Activated CD8-positive, alpha-beta memory T cell treated with anti-CD3 and anti-CD28 coated beads, Interleukin-2, amount 50 U/mL, for 1 hour (primary cell): ENCODE results near the gene BFSP1.

Experiments used
- DNase-seq: peaks from one replicate; pipeline ENCODE4 v3.0.0-alpha.2; 2020; ENCODE audit errors: extremely low read depth

Gene BFSP1

DNA sequence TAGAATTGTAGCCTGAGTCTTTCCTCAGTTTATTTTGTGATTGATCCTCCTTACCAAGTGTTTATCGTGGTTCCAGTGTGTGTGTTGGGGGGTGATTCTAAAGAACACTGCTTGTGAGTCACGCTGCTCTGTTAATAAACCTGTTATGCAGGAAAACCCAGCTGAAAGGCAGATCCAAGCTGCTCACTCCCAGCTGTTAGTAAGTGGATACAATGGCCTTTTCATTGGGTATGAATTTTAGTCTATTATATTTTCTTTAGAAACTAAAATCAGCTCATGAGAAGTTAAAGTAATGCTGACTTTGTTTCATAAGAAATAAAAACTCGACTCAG lies 26.5 kb upstream of the BFSP1 start:
- no peak for DNase-seq

DNA sequence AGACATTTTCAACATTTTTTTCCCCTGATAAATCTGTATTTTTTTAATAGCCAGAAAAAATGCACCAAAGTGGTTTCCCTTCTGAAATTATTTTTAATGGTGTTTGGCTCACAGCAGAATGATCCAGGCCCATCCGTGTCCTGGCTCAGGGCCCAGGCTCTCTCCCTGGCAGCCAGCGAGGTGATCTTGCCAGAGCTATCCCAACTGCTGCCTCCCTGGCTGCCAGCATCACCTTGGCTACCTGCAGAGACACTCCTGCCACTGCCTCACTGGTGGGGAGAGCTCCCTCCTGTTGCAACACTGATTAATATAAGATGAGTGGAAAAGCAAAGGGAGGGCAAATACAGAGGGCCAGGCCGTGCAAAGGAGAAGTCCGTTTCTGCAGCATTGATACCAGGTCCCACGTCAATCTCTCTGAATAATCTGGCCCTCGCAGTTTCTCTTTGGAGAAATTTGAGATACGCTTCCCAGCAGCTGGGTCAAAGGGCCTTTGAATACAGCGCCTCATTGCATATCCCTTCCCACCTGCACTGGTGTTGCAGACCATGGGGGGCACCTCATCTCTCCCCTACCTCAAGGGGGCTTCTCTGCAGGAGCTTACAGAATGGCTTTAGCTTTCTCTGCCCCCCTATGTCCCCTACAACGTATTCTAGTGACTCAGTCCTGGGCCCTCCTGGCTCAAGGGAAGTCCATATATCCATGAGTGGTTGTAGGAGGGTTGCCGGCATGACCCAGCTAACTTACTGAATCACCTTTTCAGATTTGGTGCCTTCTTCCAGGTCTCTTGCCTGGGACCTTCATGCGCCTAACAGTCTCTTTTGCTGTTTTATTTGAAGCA lies 25.9 kb upstream of the BFSP1 start:
- no peak for DNase-seq

DNA sequence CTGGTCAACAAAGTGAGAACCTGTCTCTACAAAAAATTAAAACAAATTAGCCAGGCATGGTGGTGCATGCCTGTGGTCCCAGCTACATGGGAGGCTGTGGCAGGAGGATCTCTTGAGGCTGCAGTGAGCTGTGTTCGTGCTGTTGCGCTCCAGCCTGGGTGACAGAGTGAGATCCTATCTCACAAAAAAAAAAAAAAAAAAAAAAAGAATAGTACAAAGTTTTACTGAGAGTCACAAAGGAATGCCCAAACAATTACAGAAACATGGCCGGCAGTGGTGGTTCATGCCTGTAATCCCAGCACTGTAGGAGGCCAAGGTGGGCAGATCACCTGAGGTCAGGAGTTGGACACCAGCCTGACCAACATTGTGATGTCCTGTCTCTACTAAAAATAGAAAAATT lies 23.9 kb upstream of the BFSP1 start:
- DNase-seq: no peak

DNA sequence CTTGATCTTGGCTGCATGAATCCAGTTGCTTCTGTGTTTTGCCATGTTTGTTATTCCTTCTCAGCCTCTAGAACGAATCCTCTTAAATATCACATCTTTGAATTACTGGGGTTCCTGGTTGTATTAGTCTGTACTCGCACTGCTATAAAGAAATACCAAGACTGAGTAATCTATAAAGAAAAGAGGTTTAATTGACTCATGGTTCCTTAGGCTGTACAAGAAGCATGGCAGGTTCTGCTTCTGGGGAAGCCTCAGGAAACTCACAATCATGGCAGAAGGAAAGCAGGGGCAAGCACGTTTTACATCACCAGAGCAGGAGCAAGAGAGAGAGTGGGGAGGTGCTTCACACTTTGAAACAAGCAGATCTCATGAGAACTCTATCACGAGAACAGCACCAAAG lies 18.0 kb upstream of the BFSP1 start:
- no peak for DNase-seq

DNA sequence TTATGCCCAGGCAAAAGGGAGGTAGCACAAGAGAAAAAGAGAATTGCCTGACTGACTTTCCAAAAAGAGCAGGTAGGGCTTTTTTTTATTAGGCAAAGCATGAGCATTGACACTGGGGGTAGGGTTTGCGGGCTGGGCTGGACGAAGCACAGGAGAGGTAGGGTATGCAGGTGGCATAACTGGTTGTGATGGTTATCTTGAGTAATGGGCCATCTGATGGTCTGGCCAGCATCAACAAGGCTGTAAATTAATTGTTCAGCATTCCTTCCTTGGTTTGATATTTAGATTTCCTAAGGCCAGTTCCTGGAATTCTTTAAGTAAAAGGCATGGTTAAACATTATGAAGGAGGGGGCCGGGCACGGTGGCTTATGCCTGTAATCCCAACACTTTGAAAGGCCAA lies 13.9 kb upstream of the BFSP1 start:
- DNase-seq: no peak

DNA sequence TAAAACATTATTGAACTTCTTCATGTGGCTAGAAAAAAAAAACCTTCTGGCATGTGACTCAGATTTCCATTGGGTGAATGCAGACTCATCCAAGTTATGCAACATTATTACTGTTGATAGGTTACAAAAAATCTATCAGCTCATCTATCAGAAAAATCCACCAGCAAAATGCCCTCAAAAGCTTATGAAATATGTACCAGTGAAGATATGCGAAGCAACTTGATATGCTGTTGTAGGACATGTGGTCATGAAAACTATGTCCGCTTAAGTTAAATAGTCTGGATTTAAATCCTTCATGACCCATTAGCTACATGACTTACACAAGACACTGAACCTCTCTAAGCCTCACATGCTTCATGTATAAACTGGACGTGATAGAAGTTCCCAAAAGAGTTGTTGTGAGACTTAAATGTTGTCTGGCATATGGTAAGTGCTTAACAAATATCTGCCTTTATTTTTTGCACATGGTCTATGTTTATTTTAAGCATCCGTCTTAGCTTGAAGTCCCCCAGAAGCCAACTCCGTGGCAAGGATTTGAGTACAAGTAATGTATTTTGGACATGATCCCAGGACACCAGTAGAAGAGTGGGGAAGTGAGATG lies 12.5 kb upstream of the BFSP1 start:
- DNase-seq: no peak

DNA sequence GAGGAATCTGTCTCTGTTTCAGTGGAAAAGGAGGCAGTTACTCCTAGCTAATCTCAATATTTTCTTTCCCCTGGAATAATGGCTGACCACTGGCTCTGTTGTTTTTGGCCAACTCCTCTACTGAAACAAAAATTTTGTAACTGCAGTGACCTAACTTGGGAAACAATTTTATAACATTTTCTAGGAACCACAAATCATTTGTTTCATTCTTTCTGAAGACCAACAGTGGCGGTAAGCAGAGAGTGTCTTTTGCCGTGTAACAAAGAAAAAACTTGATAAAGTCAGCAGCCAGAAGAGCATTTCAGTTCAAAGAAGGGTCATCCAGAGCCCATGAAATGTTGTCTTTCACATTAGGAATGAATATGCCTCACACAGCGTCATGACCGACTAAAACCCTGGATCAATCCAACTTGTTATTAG lies 11.8 kb upstream of the BFSP1 start:
- no peak for DNase-seq

DNA sequence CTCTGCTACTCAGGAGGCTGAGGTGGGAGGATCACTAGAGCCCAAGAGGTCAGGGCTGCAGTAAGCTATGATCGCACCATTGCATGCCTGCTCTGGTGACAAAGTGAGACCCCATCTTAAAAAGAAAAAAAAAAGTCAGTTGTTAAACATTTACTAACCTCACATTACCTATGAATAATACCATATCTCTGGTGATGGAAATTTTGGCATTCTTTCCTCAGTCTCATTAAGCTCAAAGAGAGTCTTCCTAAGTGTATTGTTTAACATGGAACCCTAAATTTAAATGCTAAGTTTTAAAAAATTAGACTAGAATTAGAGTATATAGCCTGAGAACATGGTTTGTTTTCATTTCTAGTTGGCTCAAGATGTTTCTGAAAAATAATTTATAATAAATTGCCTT lies 11.3 kb upstream of the BFSP1 start:
- no peak for DNase-seq

DNA sequence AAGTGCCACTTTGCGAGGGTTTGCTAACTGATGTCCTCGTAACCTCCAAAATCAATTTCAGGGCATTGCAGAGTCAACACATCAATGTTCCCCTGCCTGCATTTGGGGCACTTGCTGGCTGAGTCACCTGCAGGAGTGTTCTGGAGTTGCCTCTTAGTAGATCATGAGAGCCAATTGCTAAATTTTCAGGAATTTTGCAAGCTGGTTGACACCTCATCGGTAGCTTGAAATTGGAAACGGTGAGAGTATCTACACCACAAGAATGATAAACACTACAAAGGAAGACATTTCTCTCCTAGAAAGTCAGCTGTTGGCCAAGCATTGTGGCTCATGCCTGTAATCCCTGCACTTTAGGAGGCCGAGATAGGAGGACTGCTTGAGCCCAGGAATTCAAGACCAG lies 10.8 kb upstream of the BFSP1 start:
- DNase-seq: no peak

DNA sequence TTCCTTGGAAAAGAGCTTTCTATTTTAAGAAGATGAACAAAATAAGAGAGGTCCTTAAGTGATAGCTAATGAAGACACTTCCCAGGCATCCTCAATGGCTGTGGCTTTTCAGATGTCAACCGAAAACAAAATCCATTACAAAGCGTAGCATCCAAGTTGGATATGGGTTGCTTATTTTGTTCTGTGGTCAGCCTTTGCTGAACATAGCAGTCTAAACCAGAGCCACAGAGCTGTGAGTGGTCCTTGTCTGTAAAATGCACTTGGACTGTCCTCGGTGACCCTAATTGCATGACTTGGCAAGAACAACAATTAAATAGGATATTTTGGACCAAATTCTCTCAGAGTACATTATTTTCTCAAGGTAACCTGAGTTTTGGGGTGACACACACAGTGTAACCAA lies 10.4 kb upstream of the BFSP1 start:
- DNase-seq: no peak

DNA sequence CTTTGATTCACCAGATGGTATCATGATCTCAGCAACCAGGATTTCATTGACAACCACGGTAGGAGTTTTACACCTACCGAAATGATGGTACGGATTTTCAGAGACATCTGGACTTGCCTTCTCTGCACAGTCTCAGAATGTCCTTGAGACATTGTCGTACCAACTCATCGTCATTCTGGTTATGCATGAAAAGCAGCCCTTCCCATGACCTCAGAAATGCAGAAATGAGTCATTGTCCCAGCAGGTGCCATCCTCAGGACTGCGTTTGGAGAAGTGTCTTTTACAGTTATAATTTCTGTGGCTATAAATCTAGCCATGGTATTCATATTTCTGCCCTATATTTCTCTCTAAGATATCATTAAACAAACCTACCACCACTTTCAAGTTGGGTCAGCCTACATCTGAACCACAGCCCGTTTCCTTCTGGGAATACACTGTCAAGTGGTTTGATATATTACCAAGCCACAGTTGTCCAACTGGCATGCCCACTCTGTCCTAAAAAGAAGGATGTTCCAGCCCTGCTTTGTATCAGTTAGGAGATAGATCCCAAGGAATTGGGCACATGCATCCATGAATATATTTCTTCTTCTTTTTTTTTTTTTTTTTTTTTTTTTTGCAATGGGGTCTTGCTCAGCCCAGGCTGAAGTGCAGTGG lies 7.5 kb upstream of the BFSP1 start:
- no peak for DNase-seq

DNA sequence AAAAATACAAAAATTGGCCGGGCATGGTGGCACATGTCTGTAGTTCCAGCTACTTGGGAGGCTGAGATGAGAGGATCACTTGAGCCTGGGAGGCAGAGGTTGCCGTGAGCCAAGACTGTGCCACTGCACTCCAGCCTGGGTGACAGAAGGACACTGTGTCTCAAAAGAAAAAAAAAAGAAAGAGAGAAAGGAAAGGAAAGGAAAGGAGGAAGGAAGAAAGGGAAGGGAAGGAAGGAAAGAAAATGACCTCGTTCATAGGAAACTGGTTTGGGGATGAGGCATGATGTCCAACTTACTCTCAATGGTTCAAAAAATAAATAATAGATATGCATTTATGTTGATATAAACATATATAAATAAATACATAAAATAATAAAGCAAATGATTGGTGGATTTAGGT lies 6.8 kb upstream of the BFSP1 start:
- DNase-seq: no peak

DNA sequence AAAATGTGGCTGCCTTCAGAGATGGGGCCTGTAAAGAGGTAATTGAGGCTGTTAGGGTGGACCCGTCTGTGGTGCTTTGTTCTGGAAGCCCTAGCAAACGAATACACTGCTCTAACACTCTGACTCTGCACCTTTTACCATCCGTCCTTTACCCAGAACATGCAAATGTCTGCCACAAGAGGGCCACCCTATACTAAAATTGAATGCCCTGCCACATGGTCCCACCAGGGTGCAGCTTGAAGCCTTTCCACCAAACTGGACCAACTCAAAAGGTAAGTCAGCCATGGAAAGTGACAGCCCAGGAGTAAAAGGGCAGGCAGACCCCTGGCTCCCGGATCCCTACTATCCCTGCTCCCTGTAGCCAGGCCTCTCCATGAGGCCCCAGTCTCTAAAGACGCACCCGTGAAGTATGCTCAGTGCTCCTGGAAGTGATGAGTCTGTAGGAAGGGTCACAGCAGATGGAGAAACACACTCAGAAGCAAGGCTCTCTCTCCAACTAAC lies 5.8 kb upstream of the BFSP1 start:
- DNase-seq: peak; percentile 40

DNA sequence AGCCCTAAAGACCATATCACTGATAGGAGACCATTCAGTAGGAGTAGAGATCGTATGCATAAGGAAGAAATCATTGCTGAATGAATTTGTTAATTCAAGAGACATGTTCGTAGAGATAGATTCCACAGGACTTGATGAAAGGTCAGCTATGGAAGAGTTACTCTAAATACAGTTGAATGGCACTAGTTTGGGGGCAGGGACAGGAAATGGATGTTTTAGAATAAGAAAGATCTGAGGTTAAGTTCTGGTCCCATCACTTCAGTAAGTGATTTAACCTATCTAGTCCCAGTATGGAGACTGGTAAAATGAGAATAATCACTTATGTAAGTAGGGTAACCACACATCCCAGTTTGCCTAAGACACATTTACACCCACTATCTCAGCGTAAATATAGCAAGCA lies 2.9 kb upstream of the BFSP1 start:
- DNase-seq: no peak

DNA sequence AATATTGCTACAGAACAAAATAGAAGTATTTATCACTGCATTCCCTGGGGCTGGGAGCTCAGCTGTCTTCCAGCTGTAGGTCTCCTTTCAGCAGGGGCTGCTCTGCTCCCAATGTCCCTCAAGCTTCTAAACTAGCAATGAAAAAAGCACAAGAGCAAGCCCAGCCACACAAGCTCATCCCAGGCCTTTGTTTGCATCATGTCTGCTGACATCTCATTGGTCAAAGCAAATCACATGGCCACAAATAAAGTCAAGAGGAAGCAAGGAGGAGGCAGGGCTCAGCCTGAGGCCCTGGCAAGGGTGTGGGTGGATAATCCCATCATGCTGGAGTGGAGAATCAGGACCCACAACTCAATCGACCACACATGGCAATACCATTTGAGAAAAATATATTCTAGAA lies 2.2 kb upstream of the BFSP1 start:
- DNase-seq: no peak

DNA sequence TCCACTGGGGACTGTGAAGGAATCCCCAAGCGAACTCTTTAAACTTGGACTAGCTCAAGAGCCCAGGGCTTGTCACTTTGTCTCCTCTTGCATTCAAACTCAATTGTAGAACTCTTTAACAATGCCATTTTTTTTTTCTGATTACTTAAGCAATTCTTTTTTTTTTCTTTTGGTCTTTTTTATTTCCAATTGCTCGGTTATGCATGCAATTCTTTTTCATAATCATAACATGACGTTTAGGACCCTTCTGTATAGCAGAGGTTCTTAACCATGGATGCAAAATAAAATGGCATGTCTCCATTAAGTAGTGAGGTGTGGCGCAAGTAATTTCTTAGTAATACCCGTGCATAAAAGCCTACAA lies 466 bp upstream of the BFSP1 start:
- DNase-seq: no peak

DNA sequence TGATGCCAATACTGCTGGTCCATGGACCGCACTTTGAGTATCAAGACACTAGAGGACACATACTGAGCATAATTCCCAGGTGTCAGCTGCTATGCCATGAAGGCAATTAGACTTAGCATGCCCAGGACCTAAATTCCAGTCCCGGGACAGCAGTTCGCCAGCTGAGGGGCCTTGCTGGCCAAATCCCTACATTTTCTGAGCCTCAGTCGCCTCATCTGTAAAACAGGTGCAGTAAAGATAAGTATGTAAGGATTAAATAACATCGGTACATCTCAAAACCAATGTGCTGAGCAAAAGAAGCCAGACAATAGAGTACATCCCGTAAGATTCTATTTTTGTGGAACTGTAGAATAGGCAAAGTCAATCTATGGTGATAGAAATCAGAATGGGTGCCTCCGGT lies 1.0 kb downstream of the BFSP1 start:
- no peak for DNase-seq

DNA sequence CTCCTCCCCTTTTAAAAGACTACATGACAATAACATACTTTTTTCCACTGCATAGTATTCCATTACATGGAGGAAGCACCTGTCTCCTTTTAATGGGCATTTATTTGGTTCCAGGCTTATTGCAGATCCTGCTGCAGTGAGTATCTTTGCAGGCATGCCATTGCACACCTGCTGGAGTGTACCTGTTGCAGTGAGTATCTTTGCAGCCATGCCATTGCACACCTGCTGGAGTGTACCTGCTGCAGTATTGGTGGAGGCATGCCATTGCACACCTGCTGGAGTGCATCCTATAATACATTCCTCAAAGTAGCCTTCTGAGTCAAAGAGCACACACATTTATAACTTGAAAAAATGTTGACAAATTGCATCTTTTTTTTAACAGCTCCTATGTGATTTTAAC lies 1.6 kb downstream of the BFSP1 start:
- DNase-seq: no peak

DNA sequence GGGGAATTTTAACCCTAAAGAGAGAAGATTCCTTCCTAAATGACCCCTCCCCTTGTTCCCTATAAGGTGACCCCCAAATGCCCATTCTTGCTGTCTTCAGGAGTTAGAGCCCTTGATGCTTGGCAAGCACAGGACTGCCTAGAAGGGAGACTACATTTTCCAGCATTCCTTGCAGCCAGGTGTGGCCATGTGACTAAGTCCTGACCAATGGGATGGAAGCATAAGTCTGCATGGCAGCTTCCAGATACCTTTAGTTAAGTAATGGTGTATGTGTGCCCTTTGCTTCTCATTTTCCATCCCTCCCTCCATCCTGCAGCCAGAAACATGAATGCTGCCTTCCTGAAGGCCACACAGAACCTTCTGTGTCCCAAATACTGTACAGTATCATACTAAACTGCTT lies 5.5 kb downstream of the BFSP1 start:
- no peak for DNase-seq

DNA sequence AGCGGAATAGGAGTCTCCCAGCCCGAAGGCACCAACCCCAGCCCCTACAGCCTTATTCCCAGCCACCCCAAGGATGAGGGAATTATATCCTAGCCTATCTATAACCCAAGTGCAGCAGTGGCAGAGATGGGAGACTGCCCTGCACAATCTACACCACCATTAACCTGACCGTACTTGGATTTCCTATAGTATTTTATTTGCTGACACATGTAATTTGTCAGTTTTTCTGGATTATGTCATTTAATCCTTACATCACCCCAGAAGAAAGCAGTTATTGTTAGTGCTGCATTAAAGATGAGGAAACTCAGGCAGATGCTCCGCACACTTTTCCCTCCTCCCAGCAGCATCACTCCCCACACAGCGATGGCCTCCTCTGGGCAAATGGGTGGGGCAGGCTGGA lies 6.0 kb downstream of the BFSP1 start:
- DNase-seq: no peak

DNA sequence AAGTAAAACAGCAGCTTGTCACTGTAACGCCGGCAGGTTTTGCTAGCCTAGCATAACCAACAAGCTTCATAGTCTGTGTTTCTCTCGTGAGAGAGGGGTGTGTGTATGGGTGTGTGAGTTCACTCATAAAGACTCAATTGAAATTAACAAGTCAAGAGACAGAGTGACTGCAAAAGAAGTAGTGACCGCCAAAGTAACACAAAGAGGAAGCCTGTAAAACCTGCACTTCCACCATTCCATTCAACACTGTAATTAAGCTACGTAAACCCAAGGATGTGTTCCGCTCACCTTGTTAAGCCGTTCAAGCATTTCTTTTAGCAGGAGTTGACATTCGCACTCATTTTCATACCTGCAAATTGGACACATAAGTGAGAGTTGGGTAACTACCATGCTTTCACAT lies 6.6 kb downstream of the BFSP1 start:
- DNase-seq: no peak

DNA sequence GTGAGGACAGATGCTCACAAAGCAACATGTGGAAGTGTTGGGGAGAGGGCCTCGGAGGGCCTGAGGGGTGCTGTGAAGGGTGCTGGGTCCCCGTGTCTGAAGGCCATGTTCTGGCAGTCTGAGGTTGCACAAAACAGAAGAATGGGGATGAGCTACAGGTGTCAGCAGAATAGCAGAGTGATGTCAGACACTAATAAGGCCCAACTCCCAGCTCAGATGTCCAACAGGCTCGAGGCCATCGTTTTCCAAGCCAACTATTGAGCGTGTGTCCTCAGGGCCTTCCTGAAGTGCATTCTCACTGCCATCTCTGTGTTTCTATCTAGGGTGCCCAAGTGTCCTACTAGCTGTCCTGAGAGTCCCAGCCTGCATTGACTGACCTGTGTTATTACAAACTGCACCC lies 7.9 kb downstream of the BFSP1 start:
- no peak for DNase-seq

DNA sequence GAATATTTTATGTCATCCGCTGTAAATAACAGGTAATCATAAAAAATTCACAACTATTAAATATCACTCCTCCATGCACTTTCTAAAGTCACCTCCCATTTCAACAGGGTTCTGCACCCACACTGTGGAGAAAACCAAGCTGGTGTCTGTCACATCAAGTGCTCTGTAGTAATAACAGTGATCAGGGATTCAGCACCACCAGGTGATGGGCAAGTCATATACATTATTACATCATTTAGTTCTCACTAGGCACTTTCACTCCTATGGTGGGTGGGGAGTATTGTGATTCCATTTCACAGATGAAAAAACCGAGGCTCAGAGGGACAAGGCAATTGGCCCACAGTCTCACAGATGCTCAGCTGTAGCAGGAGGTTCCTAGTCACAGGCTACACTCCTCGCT lies 8.7 kb downstream of the BFSP1 start:
- no peak for DNase-seq
